GM12878 (cell line): ENCODE data around the gene UBE2C. TPM values are rescaled to one million over a fixed set of nuclear protein-coding genes. Genes with fewer than 3 reads are reported as not detected.

Source experiments
- ESRRA ChIP-seq: IDR thresholded peaks from 2 replicates; pipeline ENCODE4 v1.6.1; 2012; ENCODE audit warnings: mild to moderate bottlenecking, low read length, improper control_type of control experiment
- GATAD2B ChIP-seq: fragments of 450-650 bp; conservative IDR thresholded peaks from 2 replicates; pipeline ENCODE4 v1.6.1; 2017; ENCODE audit warnings: low read depth, mild to moderate bottlenecking, moderate library complexity
- TBL1XR1 ChIP-seq: IDR thresholded peaks from 2 replicates; pipeline ENCODE4 v1.6.1; 2012; ENCODE audit warnings: low read depth, low read length, improper control_type of control experiment
- ZNF592 ChIP-seq: fragments of 450-650 bp; IDR thresholded peaks from 2 replicates; pipeline ENCODE4 v1.6.1; 2017; ENCODE audit warnings: mild to moderate bottlenecking, moderate library complexity
- polyA plus RNA-seq, 11 experiments: library from polyadenylated mRNA; depleted of rRNA in 4 of 11; unstranded in 6 of 11; stranded (reverse) in 5 of 11; fragments of >200 nt; fragmentation: Nextera tagmentation in 4 of 11; fragmentation: Illumina TruSeq in 1 of 11; extraction: Ambion mirVana in 4 of 11; extraction: Trizol in 1 of 11; gene quantifications; 1 replicate in 1 of 11; 2 replicates in 10 of 11; pipeline versions ENCODE4 v1.2.1 to v1.2.3, GENCODE V29; 2011 to 2016; ENCODE audit warnings: inconsistent platforms in 2 of 11, missing spikeins in 2 of 11, low read depth in 1 of 11
- total RNA-seq, 4 experiments: library from RNA; depleted of rRNA in 3 of 4; stranded (reverse); fragments of >200 nt in 3 of 4; fragmentation: Illumina TruSeq in 1 of 4; extraction: Trizol in 1 of 4; gene quantifications; 2 replicates each; pipeline versions ENCODE4 v1.2.1 to v1.2.3, GENCODE V29; 2013 to 2021
- TF ChIP-seq, protein P1 (sequence below): fragments of 450-650 bp; formaldehyde crosslinking; IDR thresholded peaks from 2 replicates; pipeline ENCODE4 v1.5.0; 2022; ENCODE audit warnings: mild to moderate bottlenecking, missing genetic modification characterization
- TF ChIP-seq, protein P2 (sequence below): fragments of 450-650 bp; IDR thresholded peaks from 2 replicates; pipeline ENCODE4 v1.6.1; 2016; ENCODE audit warnings: mild to moderate bottlenecking

The UBE2C gene
- total and polyA plus RNA-seq, 10 of the 15 experiments (the other 5 are each of a cell fraction or from before 2014, with no cell fraction given) = 86.2 to 412 (median 176) TPM

DNA sequence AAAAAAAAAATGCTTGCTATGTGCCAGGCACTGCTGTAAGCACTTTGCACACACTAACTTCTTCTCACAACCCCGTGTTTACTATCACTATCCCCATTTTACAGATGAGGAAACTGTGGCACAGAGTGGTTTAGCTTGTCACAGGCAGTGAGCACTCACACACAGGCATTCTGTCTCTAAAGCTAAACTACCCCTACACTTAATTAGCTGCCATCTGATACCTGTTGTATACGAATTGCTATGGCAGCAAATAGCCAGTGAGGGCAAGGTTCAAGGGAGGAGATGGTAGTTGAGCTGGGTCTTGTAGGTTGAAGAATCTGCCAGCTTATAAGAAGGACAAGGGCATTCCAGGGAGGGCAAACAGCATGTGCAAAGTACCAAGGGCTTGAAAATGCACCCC is 9.5 kb downstream of the UBE2C start (continued):
- TF ChIP-seq, protein P1, sequence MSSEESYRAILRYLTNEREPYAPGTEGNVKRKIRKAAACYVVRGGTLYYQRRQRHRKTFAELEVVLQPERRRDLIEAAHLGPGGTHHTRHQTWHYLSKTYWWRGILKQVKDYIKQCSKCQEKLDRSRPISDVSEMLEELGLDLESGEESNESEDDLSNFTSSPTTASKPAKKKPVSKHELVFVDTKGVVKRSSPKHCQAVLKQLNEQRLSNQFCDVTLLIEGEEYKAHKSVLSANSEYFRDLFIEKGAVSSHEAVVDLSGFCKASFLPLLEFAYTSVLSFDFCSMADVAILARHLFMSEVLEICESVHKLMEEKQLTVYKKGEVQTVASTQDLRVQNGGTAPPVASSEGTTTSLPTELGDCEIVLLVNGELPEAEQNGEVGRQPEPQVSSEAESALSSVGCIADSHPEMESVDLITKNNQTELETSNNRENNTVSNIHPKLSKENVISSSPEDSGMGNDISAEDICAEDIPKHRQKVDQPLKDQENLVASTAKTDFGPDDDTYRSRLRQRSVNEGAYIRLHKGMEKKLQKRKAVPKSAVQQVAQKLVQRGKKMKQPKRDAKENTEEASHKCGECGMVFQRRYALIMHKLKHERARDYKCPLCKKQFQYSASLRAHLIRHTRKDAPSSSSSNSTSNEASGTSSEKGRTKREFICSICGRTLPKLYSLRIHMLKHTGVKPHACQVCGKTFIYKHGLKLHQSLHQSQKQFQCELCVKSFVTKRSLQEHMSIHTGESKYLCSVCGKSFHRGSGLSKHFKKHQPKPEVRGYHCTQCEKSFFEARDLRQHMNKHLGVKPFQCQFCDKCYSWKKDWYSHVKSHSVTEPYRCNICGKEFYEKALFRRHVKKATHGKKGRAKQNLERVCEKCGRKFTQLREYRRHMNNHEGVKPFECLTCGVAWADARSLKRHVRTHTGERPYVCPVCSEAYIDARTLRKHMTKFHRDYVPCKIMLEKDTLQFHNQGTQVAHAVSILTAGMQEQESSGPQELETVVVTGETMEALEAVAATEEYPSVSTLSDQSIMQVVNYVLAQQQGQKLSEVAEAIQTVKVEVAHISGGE (CRISPR knock-in tag) = no peak
- no peak for TF ChIP-seq ESRRA
- no peak for TF ChIP-seq ZNF592
- TF ChIP-seq, protein P2, sequence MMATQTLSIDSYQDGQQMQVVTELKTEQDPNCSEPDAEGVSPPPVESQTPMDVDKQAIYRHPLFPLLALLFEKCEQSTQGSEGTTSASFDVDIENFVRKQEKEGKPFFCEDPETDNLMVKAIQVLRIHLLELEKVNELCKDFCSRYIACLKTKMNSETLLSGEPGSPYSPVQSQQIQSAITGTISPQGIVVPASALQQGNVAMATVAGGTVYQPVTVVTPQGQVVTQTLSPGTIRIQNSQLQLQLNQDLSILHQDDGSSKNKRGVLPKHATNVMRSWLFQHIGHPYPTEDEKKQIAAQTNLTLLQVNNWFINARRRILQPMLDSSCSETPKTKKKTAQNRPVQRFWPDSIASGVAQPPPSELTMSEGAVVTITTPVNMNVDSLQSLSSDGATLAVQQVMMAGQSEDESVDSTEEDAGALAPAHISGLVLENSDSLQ = no peak
- no peak for TF ChIP-seq GATAD2B
- TF ChIP-seq TBL1XR1 = no peak
